ENCODE data around the gene DTNBP1. TPM values are rescaled to one million over a fixed set of nuclear protein-coding genes. Genes with fewer than 3 reads are reported as not detected.

Gene DTNBP1
- total and polyA plus RNA-seq, 4 donors: 3.1 to 6.0 (median 4.3) TPM

DNA sequence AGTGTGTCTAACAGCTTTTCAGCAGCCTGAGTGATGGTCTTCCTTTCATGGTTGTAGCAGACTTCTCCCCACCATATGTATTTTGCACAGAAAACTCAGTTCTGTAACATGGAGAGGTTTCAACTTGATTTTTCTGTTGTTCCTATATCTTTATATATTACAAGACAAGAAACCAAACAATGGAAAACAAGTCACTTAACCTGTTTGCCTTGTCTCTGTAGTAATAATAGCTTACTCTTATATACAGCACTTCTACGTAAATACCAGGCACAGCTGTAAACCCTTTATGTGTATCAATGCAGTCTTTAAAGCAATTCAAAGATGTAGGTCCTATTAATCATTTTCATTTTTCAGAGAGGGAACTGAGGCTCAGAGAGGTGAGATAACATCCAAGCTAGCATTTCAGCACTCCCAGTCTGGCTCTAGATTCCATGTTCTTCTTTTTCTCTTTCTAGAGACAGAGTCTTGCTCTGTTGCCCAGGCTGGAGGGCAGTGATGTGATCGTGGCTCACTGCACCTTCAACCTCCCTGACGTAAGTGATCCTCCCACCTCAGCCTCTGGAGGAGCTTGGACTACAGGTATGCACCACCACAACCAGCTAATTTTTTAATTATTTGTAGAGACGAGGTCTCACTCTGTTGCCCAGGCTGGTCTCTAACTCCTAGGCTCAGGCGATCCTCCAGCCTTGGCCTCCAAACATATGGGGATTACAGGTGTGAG, 90.4 kb downstream of the DTNBP1 start:
- Histone ChIP-seq H3K27me3 (ENCODE audit: control insufficient read depth in 4 of 4, insufficient read depth in 4 of 4, low read length in 3 of 4) (no peaks in the 10 kb centered on the region), H3K9ac (ENCODE audit: low read depth in 1 of 2, low read length in 2 of 2) (no peak overlapping the region), H3K36me3 (ENCODE audit: control insufficient read depth in 4 of 4, insufficient read depth in 3 of 4, low read depth in 1 of 4, low read length in 3 of 4) (no peaks in the 10 kb centered on the region), H3K4me3 (ENCODE audit: low read depth in 1 of 3, low read length in 3 of 3) (no peak overlapping the region), H3K27ac (ENCODE audit: low read depth in 1 of 2, low read length in 2 of 2) (no peak overlapping the region), H3K4me1 (ENCODE audit: control insufficient read depth in 4 of 4, insufficient read depth in 4 of 4, low read length in 3 of 4) (peaks cover 0 to 3% (median under 1%) of the 10 kb centered on the region in 4 donors), H3K9me3 (ENCODE audit: control insufficient read depth in 4 of 4, low read length in 3 of 4) (no peaks in the 10 kb centered on the region)
- TF ChIP-seq, protein P1, sequence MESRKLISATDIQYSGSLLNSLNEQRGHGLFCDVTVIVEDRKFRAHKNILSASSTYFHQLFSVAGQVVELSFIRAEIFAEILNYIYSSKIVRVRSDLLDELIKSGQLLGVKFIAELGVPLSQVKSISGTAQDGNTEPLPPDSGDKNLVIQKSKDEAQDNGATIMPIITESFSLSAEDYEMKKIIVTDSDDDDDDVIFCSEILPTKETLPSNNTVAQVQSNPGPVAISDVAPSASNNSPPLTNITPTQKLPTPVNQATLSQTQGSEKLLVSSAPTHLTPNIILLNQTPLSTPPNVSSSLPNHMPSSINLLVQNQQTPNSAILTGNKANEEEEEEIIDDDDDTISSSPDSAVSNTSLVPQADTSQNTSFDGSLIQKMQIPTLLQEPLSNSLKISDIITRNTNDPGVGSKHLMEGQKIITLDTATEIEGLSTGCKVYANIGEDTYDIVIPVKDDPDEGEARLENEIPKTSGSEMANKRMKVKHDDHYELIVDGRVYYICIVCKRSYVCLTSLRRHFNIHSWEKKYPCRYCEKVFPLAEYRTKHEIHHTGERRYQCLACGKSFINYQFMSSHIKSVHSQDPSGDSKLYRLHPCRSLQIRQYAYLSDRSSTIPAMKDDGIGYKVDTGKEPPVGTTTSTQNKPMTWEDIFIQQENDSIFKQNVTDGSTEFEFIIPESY (IDR thresholded peaks at IDR 0.05): no peak
- TF ChIP-seq, protein P2, sequence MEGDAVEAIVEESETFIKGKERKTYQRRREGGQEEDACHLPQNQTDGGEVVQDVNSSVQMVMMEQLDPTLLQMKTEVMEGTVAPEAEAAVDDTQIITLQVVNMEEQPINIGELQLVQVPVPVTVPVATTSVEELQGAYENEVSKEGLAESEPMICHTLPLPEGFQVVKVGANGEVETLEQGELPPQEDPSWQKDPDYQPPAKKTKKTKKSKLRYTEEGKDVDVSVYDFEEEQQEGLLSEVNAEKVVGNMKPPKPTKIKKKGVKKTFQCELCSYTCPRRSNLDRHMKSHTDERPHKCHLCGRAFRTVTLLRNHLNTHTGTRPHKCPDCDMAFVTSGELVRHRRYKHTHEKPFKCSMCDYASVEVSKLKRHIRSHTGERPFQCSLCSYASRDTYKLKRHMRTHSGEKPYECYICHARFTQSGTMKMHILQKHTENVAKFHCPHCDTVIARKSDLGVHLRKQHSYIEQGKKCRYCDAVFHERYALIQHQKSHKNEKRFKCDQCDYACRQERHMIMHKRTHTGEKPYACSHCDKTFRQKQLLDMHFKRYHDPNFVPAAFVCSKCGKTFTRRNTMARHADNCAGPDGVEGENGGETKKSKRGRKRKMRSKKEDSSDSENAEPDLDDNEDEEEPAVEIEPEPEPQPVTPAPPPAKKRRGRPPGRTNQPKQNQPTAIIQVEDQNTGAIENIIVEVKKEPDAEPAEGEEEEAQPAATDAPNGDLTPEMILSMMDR (IDR thresholded peaks at IDR 0.05; ENCODE audit: low read depth, low read length, missing input control): no peak
- TF ChIP-seq RAD21 (IDR thresholded peaks at IDR 0.05) (no peak), SP1 (IDR thresholded peaks at IDR 0.05) (no peak)
- no peak for DNase-seq (ENCODE audit: low spot score)
- WGBS: 95% methylated on average over 5 of the region's 5 CpGs

DNA sequence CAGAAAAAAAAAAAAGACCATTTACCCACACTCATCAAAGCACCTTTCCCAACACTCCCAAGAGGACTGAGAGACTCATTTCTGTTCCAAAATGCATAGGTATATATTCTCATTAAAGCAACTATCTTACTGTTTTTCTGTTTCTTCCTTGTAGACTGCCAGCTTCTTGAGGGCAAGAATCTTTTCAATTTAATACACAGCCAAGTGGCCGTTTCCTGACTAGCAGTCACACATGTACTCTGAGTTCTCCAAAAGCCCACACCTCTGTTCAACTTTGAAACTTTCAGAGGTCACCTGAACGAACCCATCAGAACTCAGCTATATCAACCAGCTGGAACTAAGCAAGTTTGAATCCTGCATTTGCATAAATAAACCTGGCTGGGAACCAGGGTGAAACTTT, 92.7 kb downstream of the DTNBP1 start:
- H3K4me1 ChIP-seq (ENCODE audit: control insufficient read depth in 4 of 4, insufficient read depth in 4 of 4, low read length in 3 of 4): peaks cover 0 to 3% (median under 1%) of the 10 kb centered on the region in 4 donors
- H3K27ac ChIP-seq (ENCODE audit: low read depth in 1 of 2, low read length in 2 of 2): no peak overlapping the region
- TF ChIP-seq NR2F2 (IDR thresholded peaks at IDR 0.05) (no peak), YY1 (IDR thresholded peaks at IDR 0.05) (no peak), FOXA2 (IDR thresholded peaks at IDR 0.05) (no peak), HNF4A (conservative IDR thresholded peaks at IDR 0.05) (no peak), SP1 (IDR thresholded peaks at IDR 0.05) (no peak), FOXA1 (IDR thresholded peaks at IDR 0.05) (no peak), HNF4G (IDR thresholded peaks at IDR 0.05) (no peak), TAF1 (conservative IDR thresholded peaks at IDR 0.05) (no peak), GABPA (IDR thresholded peaks at IDR 0.05 in 1 of 2, conservative IDR thresholded peaks at IDR 0.05 in 1 of 2) (no peak), RXRA (IDR thresholded peaks at IDR 0.05) (no peak), RAD21 (IDR thresholded peaks at IDR 0.05) (no peak), JUND (IDR thresholded peaks at IDR 0.05) (no peak), EGR1 (IDR thresholded peaks at IDR 0.05; ENCODE audit: low read depth in 2 of 2) (no peak)
- TF ChIP-seq, protein P3, sequence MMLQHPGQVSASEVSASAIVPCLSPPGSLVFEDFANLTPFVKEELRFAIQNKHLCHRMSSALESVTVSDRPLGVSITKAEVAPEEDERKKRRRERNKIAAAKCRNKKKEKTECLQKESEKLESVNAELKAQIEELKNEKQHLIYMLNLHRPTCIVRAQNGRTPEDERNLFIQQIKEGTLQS (IDR thresholded peaks at IDR 0.05): no peak
- TF ChIP-seq, protein P1 (IDR thresholded peaks at IDR 0.05): no peak
- TF ChIP-seq, protein P4, sequence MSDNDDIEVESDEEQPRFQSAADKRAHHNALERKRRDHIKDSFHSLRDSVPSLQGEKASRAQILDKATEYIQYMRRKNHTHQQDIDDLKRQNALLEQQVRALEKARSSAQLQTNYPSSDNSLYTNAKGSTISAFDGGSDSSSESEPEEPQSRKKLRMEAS (IDR thresholded peaks at IDR 0.05): no peak
- TF ChIP-seq, protein P2 (IDR thresholded peaks at IDR 0.05; ENCODE audit: low read depth, low read length, missing input control): no peak
- TF ChIP-seq, protein P5, sequence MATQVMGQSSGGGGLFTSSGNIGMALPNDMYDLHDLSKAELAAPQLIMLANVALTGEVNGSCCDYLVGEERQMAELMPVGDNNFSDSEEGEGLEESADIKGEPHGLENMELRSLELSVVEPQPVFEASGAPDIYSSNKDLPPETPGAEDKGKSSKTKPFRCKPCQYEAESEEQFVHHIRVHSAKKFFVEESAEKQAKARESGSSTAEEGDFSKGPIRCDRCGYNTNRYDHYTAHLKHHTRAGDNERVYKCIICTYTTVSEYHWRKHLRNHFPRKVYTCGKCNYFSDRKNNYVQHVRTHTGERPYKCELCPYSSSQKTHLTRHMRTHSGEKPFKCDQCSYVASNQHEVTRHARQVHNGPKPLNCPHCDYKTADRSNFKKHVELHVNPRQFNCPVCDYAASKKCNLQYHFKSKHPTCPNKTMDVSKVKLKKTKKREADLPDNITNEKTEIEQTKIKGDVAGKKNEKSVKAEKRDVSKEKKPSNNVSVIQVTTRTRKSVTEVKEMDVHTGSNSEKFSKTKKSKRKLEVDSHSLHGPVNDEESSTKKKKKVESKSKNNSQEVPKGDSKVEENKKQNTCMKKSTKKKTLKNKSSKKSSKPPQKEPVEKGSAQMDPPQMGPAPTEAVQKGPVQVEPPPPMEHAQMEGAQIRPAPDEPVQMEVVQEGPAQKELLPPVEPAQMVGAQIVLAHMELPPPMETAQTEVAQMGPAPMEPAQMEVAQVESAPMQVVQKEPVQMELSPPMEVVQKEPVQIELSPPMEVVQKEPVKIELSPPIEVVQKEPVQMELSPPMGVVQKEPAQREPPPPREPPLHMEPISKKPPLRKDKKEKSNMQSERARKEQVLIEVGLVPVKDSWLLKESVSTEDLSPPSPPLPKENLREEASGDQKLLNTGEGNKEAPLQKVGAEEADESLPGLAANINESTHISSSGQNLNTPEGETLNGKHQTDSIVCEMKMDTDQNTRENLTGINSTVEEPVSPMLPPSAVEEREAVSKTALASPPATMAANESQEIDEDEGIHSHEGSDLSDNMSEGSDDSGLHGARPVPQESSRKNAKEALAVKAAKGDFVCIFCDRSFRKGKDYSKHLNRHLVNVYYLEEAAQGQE (IDR thresholded peaks at IDR 0.05): no peak
- DNase-seq (ENCODE audit: low spot score): no peak
- 95% methylated on average over 2 of the region's 2 CpGs for WGBS
- H3K27me3 ChIP-seq (ENCODE audit: control insufficient read depth in 4 of 4, insufficient read depth in 4 of 4, low read length in 3 of 4): no peaks in the 10 kb centered on the region
- H3K9ac ChIP-seq (ENCODE audit: low read depth in 1 of 2, low read length in 2 of 2): no peak overlapping the region
- no peaks in the 10 kb centered on the region for H3K9me3 ChIP-seq (ENCODE audit: control insufficient read depth in 4 of 4, low read length in 3 of 4)
- no peak overlapping the region for H3K4me3 ChIP-seq (ENCODE audit: low read depth in 1 of 3, low read length in 3 of 3)
- no peaks in the 10 kb centered on the region for H3K36me3 ChIP-seq (ENCODE audit: control insufficient read depth in 4 of 4, insufficient read depth in 3 of 4, low read depth in 1 of 4, low read length in 3 of 4)

Measured in liver (tissue), 9 donors.